Hematopoietic multipotent progenitor cell treated with erythropoietin and hydrocortisone succinate and interleukin-3 and kit ligand, for 15 days (in vitro differentiated cells): ENCODE results near the gene ZMIZ1.

Experiments
- DNase-seq: peaks from one replicate; pipeline ENCODE4 v3.0.0-alpha.2; 2015; ENCODE audit warnings: low spot score

Gene ZMIZ1

DNA sequence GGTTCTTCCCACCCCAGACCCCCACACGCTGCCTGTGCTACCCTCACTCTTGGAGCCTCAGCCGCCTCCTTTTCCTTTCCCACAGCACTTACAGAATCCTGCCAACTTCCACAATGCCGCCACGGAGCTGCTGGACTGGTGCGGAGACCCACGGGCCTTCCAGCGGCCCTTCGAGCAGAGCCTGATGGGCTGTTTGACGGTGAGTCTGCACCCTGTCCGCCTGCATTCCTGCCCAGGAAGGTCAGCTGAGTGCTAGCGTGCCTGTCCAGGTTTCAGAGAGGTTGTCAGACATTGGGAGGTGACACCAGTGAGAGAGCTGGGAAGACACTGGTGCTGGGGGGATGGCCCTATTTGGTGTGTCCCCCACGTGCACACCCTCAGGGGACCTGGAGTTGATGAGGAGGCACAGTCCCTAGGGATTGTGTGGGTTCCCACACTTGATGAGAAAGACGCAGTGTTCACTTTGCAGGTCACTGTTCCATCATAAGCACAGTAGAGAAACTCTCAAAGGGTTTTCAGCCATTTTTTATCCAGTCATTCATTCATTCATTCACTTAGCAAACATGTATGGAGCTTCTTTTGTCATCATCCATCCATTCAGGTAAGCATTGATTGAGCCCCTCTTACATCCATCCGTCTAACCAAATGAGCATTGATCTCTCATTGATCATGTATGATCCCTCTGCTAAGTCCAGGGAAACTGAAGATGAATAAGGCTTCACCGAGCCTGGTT, 139.7 kb downstream of the ZMIZ1 start:
- no peak for DNase-seq

DNA sequence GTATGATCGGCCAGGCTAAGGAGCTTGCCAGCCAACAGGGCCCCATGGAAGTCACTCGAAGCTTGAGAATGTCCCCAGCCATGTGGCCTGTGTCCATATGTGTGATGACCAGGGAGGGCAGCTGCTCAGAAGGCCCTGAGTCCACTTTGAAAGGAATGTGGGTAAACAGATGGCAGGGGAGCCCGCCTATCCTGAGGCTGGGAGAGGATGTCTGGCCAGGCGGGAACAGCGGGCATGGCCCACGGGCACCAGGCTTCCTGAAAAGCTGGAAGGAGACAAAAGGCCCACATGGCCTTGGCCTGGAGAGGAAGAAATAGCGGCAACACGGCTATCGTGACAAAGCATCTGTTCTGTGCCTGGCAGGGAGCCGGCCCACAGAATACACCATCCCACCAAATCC, 140.6 kb downstream of the ZMIZ1 start:
- DNase-seq, result no peak

DNA sequence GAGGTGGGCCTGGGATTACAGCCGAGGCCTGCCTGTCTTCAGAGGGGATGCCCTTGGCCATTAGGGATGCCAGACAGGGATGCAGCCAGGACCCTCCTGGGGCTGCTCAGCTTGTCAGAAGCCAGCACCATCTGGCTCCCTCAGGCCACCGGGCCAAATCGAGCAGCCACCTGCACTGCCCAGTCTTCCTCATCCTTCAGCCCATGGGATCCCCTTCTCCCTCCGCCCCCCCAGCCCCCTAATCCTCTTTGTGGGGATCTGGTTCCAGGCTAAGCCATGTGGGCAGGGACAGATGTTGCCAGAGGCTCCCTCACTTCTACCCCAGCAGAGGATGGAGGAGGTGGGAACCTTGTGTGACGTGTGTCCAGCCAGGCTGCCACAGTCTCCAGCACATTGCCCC, 141.1 kb downstream of the ZMIZ1 start:
- no peak for DNase-seq

DNA sequence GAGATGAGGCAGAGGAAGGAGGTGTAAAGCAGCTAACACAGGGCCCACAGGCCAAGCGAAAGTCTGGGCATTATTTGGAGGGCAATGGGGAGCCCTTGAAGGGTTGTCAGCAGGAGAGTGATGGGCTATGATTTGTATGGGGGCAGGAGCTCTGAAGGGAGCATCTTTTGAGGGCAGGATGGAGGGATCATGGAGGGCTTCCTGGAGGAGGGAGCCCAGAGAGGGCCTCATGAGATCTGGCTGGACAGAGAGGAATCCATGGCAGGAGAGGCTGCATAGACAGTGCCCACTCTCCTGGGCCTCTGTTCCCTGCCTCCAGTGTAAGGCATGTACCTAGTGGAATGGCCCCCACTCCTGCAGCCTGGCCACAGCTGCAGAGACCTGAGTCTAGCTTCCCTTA, 141.9 kb downstream of the ZMIZ1 start:
- no peak for DNase-seq

DNA sequence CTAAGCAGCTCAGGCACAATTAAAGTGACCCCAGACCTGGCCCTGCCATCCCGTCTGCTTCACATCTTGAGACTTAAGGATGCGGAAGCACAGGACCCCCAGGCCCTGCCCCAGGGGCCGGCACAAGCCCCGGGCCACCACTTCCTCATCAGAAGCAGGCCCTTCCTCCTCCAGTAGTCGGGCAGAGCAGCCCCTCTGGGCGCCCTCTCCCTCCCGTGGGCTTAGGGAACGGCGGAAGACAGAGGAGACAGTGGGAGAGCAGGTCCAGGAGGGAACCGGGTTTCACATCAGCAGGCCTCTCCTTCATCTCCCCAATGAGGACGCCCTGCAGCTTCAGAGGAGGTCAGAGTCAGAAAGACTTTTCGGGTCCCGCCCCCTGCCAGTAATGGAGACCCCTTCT, 142.8 kb downstream of the ZMIZ1 start:
- no peak for DNase-seq

DNA sequence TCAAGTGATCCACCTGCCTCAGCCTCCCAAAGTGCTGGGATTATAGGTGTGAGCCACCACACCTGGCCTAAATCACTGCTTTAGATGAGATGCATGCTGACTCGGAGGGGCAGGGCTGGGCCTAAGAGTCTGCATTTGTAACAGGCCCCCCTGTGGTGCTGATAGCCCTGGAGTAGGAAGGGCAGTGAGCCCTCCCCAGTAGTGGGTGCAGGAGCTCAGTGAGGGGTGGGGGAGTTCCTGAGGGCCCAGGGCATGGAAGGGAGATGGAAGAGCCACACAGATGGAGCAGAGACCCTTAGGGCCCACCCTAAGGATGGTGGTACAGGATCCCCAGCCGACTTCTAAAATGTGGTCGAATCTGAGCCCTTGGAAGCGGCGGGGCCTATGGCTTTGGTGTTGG, 146.8 kb downstream of the ZMIZ1 start:
- DNase-seq, result no peak

DNA sequence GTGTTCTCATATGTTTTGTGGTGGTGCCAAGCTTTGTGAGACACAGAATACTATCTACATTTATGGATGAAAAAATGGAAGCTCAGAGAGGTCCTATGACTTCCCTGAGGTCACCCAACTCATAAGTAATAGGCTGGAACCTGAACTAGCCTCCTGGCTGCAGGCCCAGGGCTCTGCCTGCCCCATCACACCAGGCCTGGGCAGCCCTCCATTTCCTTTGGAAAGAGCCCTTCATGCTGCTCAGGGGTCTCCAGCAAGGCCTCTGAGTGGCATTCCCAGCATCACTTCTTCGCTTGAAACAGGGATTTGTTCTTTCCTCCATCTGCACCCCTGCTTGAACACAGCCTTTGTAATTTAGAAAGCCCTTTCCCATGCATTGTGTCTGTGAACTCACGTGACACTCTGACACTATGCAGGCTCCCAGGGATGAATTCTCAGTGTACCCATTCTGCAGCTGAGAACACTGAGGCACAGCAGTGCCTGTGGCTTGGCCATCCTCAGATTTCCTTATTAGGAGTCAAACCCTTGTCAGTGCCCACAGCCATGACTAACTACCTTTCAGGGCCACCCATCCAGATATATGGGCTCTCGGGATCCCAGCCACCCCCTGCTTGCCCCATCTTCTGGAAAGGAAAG, 150.7 kb downstream of the ZMIZ1 start:
- no peak for DNase-seq

DNA sequence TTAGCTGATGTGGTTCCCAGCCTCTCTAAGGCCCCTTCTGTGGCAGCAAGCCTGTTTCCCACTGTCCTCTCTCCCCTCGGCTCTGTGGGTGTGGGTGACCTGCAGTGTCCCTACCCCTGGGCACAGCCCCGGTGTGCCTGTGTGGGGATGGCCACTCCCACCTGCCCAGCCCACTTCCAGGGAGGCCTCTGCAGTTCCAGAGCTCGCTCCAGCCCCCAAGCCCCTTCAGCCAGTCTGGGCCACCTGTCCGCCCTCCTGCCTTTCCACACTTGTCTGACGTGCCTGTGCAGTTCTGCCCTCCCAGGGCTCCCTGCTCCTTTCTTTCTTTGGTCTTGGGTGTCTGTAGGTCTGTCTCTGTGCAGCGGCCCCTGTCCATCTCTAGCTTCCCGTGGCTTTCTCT, 151.5 kb downstream of the ZMIZ1 start:
- DNase-seq, result no peak

DNA sequence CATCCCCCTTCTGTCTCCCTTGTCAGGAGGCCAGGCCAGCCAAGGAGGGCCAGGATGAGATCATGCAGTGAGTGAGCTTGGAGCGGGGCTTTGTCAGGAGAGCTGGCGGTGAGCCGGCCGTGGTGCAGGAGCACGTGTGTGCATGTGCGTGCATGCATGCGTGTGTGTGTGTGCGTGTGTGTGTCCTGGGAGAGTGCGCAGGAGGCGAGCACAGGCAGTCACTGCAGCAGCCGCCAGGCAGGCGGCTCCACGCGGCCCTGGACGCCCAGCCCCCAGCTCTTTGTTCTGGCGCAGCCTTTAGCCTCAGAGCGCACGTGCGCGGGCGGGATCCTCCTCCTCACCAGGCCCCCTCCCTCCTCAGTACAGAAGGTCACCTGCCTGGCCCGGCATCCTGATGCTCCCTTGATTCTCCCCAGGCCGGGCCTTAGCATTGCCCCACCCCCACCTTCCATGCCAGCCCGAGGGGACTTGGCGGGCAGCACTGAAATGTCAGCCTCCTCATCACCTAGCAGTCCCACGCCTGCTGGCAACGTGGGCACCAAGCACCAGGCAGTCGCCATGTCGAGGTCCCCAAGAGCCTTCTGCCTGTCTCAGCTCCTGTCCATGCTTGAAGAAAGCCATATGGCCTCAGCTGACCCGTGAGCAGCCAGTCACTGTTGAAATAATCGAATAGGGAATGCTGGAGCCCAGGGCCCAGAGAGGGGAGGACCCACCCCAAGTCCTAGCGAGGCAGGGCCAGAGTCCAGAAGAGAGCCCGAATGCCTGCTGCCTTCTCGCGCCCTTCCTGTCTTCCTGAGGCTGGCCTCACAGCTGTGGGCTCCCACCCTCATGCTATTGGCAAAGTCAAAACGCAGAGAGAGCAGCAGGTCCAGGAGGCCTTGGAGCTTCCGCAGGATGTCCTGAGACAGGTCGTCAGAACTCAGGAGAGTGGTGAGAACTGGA, 152.6 kb downstream of the ZMIZ1 start:
- DNase-seq, result no peak

DNA sequence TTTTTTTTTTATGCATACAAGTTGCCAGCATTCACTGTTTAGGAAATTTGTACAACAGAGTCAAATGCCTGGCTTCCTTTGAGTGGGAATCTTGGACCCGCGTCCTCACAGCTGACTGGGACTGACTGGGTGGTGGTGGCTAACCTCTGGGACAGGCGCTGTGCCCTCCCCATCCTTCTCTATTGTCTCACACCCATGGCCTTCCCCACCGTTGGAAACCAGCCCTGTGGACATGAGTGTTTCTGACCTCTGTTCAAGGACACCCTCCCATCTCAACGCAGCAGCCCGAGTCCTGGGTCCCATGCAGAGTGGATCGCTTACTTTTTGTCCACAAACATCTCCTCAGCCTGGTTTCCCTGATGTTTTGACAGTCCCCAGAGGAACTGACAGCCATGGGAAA, 153.4 kb downstream of the ZMIZ1 start:
- no peak for DNase-seq

DNA sequence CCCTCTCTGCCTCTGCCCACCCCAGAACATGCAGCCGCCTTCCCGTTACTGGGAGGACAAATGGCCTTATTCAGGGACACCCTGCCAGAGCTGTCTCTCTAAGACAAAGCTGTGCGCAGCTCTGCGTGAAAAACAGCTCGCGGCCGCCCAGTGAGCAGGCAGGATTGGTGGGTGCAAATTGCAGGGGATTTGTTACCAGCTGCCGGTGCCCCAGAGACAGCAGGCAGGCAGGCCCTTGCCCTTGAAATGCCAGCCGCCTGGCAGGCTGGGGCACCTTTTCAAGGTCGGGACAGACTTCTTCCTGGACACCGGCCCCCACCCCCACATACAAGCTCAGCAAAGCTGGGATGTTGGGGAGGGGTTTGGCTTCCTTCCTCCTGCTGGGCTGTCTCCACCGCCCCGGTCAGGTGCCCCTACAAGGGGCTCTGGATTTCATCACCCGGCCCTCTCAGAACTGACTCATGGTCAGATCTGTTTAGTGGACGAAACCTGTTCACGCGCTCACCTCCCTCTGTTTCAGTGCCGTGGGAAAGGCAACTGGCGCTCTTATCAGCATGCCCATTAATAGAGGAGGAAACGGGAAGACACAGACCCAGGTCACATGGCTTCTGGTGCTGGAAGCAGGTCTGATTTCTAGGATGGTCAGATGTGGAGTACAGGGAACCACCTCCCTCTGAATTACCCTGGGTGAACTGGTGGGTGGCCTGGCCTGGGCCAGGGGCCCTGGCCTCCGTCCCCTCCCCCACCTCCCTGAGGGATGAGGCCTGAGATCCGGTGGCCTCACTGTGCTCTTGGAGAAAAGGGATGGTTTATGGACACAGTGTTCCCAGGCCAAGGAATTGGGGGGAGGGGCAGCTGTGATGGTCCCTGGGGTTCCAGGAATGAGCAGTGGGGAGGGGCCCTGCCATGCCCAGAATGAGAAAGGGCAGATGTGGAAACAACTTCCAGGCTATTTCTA, 154.6 kb downstream of the ZMIZ1 start:
- no peak for DNase-seq

DNA sequence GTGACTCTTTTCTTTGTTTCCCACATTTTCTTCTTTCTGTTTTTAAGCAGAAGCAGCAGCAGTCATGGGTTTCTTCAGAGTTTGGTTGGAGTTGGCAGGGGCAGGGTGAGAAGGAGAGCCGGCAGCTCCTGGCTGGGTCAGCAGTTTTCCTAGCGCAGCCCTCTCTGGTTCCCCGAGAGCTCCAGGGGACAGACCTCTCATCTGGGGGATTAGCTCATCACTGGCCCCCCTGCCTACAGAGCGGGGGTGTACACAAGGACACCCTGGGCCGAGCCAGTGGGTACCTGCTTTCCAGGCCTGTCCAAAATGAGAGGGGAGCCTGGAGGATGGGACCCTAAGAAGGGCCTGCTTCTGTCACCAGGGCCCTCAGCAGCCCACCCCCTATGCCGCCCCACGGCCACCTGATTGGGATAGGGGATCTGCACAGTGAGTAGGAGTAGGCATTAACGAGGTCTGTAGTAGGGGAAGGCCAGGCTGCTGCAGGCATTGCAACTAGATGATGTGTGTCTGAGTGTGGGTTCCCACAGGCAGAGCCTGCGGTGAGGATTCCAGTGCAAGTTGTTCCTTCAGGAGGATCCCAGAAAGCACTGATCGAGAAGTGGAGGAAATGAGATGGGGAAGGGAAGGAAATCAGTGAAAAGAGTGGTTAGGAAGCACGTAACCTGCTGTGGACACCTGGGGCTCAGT, 155.6 kb downstream of the ZMIZ1 start:
- DNase-seq, result no peak

DNA sequence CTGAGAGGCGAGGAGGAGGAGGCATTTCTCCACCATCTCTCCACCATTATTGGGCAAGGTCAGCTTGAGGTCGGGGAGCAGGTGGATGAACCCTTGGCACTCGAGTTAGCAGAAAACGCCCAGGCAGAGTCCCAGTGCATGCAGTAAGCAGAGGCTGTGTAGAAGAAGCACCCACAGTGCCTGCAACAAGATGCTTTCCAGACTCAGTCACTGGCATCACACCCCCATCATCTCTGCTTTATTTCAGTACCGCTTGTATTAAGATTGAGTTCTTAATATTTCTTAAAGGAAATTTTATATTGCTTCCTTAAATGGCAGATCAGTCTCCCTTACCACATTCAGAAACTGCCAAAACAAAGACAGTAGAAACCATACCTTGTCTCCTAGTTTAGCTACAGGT, 156.2 kb downstream of the ZMIZ1 start:
- no peak for DNase-seq

DNA sequence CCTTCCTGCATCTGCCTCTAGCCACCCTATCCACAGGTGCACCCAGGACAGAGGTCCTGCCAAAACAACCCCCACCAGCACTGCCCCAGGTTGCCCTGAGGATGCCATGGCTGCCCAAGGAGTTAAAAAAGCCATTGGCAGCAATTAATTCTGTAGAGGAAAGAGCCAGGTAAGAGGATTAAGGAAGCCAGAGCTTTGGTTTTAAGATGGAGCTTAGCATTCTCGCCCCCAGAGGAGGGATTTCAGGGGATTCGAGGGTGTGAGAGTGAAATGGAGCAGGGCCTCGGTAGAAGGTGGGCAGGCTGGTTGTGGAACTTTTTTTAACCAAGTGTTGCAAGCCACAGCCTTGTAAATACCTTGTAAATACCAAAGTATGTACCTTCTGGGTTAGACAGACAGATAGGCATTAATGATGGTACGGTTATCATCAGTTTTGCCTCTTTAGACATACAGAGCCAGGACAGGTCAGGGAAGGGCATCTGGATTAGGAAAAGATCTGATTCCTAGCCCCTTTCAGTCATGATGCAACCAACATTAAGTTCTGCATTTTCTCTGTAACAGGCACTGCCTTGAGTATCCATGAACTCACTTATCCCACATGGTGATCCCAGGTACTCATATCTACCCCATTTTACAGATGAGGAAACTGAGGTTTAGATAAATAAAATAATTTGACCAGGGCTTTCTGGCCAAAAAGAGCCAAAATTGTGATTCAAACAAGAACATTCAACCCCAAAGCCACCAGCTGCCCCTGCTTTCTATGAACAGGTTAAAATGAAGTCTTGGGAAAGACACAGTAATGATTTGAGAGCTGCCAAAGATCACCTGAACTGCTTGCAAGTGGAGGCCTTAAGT, 157.9 kb downstream of the ZMIZ1 start:
- no peak for DNase-seq

DNA sequence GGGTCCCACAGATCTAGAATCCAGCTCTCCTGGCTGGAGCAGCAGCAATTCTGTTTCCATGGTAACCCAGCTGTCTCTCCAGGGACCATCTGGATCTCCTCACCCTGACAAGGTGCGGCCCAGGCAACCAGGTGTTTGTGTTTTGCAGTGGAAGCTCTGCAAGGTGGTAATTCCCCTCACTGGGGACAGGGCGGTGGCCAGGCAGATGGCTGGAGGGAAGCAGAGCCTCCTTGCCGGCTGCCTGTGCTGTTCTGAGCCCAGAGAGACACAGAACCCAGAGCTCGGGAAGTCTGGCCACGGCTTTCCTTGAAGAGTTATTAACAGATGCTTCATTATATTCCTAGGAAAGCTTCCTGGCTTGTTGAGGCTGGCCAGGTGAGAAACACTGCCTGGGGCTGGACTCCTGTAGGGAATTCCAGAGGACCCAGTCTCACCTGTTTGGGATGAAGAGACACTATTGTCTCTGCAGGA, 160.3 kb downstream of the ZMIZ1 start:
- DNase-seq, result no peak

DNA sequence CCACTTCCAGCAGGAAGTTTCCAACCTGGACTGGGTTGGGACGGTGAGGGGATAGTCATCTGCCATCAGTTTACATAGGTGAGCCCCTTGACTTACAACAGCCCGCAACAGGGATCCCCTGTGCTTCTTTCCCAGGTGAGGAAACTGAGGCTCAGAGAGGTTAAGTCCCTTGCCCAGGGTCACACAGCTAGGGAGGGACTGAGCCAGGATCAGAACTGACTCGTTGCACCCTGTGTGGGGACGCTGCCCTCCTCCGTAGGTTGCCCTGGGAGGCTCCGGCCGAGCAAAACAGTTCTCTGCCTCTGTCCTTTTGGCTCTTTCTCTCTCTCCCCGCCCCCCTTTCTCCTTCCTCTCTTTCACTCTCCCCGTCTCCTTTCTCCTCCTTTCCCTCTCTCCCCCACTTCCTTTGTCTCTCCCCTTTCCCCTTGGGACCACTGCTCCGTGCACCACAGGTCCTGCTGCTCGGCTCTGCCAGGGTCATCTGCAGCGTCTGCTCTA, 161.1 kb downstream of the ZMIZ1 start:
- no peak for DNase-seq

DNA sequence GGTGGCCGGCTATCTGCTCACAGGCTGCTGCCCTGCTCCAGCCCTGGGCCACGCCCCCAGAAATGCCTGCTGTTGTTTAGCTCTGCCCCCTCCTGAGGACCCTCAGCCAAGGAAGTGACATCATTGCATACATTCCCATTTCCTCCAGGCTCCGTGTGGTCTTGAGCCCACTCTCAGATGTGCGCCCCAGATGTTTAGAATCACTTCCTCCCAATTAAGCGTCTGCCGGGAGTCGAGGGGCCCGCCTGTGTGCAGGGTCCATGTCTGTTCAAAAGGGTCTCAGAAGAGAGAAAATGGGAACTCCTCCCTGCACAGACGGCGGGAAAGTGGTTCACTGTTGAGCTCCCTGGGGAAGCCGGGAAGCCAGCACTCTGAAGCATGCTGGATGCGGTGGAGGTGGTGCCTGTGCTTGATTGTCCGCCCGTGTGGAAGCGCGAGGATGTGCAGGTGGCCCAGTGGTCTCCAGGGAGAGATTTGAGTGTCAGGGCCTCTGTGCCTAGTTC, 161.6 kb downstream of the ZMIZ1 start:
- DNase-seq, result no peak

DNA sequence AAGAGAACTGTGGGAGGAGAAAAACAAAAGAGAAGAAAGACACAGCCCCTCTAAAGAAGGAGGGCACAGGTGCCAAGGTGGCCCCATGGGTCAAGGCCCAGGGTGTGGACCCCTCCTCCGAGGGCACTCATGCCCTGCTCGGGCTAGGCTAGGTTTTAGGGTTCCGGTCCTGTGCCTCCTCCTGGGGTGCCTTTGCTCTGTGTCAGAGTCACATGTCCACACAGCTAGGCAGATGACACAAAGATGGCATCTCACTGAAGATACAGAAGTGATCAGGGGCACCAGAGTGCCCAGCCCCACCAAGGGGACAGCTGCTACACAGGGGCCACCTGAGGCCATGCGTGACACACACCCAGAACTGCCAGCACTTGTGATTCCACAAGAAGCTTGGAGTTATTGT, 162.1 kb downstream of the ZMIZ1 start:
- no peak for DNase-seq

DNA sequence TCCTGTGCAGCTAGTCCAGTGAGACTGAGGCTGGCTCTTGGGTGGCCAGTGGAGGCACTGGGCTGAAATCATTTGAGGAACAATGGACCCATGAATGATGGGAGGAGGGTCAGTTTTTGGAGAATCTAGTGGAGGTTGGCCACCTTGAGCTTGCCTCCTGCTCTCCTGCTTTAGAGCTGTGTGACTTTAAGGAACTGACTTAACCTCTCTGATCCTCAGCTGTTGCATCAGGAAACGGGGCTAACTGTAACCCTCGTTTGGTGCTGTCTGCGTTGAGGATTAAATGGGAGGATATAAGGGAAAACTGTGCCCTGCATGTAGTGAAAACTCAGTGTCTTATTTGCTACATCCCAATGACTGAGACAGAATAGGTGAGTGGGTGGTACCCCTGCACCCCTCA, 163.1 kb downstream of the ZMIZ1 start:
- DNase-seq, result no peak

DNA sequence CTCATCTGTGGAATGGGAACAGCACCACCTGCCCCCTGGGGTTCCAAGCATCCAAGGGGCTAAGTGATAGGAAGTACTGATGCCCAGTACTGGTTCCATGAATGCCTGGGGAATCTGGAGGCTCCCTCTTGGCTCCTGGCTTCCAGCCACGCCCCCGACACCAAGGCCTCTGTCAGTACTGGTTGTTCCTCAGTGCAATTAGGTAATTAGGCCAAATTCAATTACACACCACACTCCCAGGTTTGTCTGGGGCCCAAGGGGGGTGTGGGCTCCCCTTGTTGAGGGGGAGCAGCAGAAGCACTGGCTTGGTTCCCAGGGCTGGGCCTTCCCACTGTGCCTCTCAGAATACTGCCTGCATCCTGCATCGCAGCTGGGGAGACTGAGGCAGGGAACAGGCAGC, 164.1 kb downstream of the ZMIZ1 start:
- DNase-seq, result no peak
